Liver (tissue), 9 donors: ENCODE measurements around the gene CTDSP2. TPM values are rescaled to one million over a fixed set of nuclear protein-coding genes. Genes with fewer than 3 reads are reported as not detected.

Source experiments
- DNase-seq: peaks from one replicate; pipeline ENCODE4 v3.0.0-alpha.2; 2017; ENCODE audit warnings: low spot score
- H3K27ac ChIP-seq, 2 donors: one replicate each; pipeline ENCODE4 v1.7.0; 2013; ENCODE audit warnings: inconsistent platforms in 2 of 2, low read length in 2 of 2, control low read depth in 1 of 2, low read depth in 1 of 2, mild to moderate bottlenecking in 1 of 2
- H3K27me3 ChIP-seq, 4 donors: one replicate each; pipeline versions ENCODE4 v1.6.1 to v1.7.0; 2013; ENCODE audit warnings: low read length in 3 of 4, inconsistent platforms in 1 of 4, mild to moderate bottlenecking in 1 of 4, moderate library complexity in 1 of 4; ENCODE audit not compliant: control insufficient read depth in 4 of 4, insufficient read depth in 4 of 4
- H3K36me3 ChIP-seq, 4 donors: one replicate each; pipeline versions ENCODE4 v1.6.1 to v1.7.0; 2013; ENCODE audit warnings: low read length in 3 of 4, mild to moderate bottlenecking in 3 of 4, low read depth in 1 of 4, moderate library complexity in 1 of 4; ENCODE audit not compliant: control insufficient read depth in 4 of 4, insufficient read depth in 3 of 4
- H3K4me1 ChIP-seq, 4 donors: one replicate each; pipeline versions ENCODE4 v1.6.1 to v1.7.0; 2013; ENCODE audit warnings: low read length in 3 of 4, mild to moderate bottlenecking in 3 of 4, moderate library complexity in 1 of 4; ENCODE audit not compliant: control insufficient read depth in 4 of 4, insufficient read depth in 4 of 4
- H3K4me3 ChIP-seq, 3 donors: one replicate each; pipeline versions ENCODE4 v1.6.1 to v1.7.0; 2013; ENCODE audit warnings: low read length in 3 of 3, control low read depth in 1 of 3, low read depth in 1 of 3, mild to moderate bottlenecking in 1 of 3
- H3K9ac ChIP-seq, 2 donors: one replicate each; pipeline ENCODE4 v1.7.0; 2013; ENCODE audit warnings: low read length in 2 of 2, mild to moderate bottlenecking in 2 of 2, moderate library complexity in 2 of 2, control low read depth in 1 of 2, low read depth in 1 of 2
- H3K9me3 ChIP-seq, 4 donors: one replicate each; pipeline versions ENCODE4 v1.6.1 to v1.7.0; 2013; ENCODE audit warnings: low read length in 3 of 4; ENCODE audit not compliant: control insufficient read depth in 4 of 4
- EGR1 ChIP-seq, 2 donors: IDR thresholded peaks; 2 replicates each; pipeline ENCODE4 v1.6.1; 2016 to 2018; ENCODE audit warnings: antibody characterized with exemption in 2 of 2, low read depth in 2 of 2
- FOXA1 ChIP-seq: IDR thresholded peaks from 2 replicates; pipeline ENCODE4 v1.6.1; 2016; ENCODE audit warnings: antibody characterized with exemption
- FOXA2 ChIP-seq: IDR thresholded peaks from 2 replicates; pipeline ENCODE4 v1.6.1; 2016; ENCODE audit warnings: antibody characterized with exemption
- GABPA ChIP-seq, 2 donors: IDR thresholded peaks in 1 of 2; conservative IDR thresholded peaks in 1 of 2; 2 replicates each; pipeline ENCODE4 v1.6.1; 2016; ENCODE audit warnings: antibody characterized with exemption in 2 of 2, mild to moderate bottlenecking in 1 of 2, moderate library complexity in 1 of 2
- HNF4A ChIP-seq, 2 donors: conservative IDR thresholded peaks; 2 replicates each; pipeline ENCODE4 v1.6.1; 2016; ENCODE audit warnings: antibody characterized with exemption in 2 of 2, mild to moderate bottlenecking in 2 of 2
- HNF4G ChIP-seq: IDR thresholded peaks from 2 replicates; pipeline ENCODE4 v1.6.1; 2016; ENCODE audit warnings: antibody characterized with exemption
- JUND ChIP-seq, 2 donors: IDR thresholded peaks; 2 replicates each; pipeline ENCODE4 v1.6.1; 2016; ENCODE audit warnings: antibody characterized with exemption in 2 of 2
- NR2F2 ChIP-seq: IDR thresholded peaks from 2 replicates; pipeline ENCODE4 v1.6.1; 2016; ENCODE audit warnings: antibody characterized with exemption
- RAD21 ChIP-seq, 2 donors: IDR thresholded peaks; 2 replicates each; pipeline ENCODE4 v1.6.1; 2016; ENCODE audit warnings: antibody characterized with exemption in 2 of 2, mild to moderate bottlenecking in 2 of 2
- RXRA ChIP-seq, 2 donors: IDR thresholded peaks; 2 replicates each; pipeline ENCODE4 v1.6.1; 2017 to 2018; ENCODE audit warnings: antibody characterized with exemption in 2 of 2, mild to moderate bottlenecking in 1 of 2
- SP1 ChIP-seq: IDR thresholded peaks from 2 replicates; pipeline ENCODE4 v1.6.1; 2018; ENCODE audit warnings: antibody characterized with exemption, mild to moderate bottlenecking
- TAF1 ChIP-seq: conservative IDR thresholded peaks from 2 replicates; pipeline ENCODE4 v1.6.1; 2016; ENCODE audit warnings: antibody characterized with exemption, mild to moderate bottlenecking
- YY1 ChIP-seq: IDR thresholded peaks from 2 replicates; pipeline ENCODE4 v1.6.1; 2016; ENCODE audit warnings: antibody characterized with exemption, mild to moderate bottlenecking
- WGBS: extraction: QIAGEN DNeasy Blood & Tissue Kit; methylation state at CpG from one replicate; pipeline ENCODE4 v1.1.7; 2013; 5-methylcytosine and 5-hydroxymethylcytosine counted together
- polyA plus RNA-seq, 2 donors: library from polyadenylated mRNA; stranded (reverse) in 1 of 2; unstranded in 1 of 2; fragments of 200-250 nt in 1 of 2; fragments of >200 nt in 1 of 2; fragmentation: Nextera tagmentation in 1 of 2; extraction: Ambion mirVana in 1 of 2; gene quantifications; one replicate each; pipeline versions ENCODE4 v1.2.1 to v1.2.3, GENCODE V29; 2013 to 2015
- total RNA-seq, 2 donors: library from RNA; depleted of rRNA; stranded (reverse); fragments of >200 nt; gene quantifications; one replicate each; pipeline ENCODE4 v1.2.3, GENCODE V29; 2014
- TF ChIP-seq, protein P1 (sequence below): IDR thresholded peaks from 2 replicates; pipeline ENCODE4 v1.6.1; 2016; ENCODE audit warnings: antibody characterized with exemption
- TF ChIP-seq, protein P2 (sequence below): IDR thresholded peaks from 2 replicates; pipeline ENCODE4 v1.6.1; 2016; ENCODE audit warnings: antibody characterized with exemption
- TF ChIP-seq, protein P3 (sequence below): fragments of 150-350 bp; IDR thresholded peaks from 2 replicates; pipeline ENCODE4 v1.5.1; 2017; ENCODE audit warnings: improper control_type of control experiment, low read depth, low read length; ENCODE audit not compliant: missing input control
- TF ChIP-seq, protein P4 (sequence below): IDR thresholded peaks from 2 replicates; pipeline ENCODE4 v1.6.1; 2016; ENCODE audit warnings: antibody characterized with exemption
- TF ChIP-seq, protein P5 (sequence below): IDR thresholded peaks from 2 replicates; pipeline ENCODE4 v1.6.1; 2016; ENCODE audit warnings: antibody characterized with exemption, mild to moderate bottlenecking
- donor health status: healthy.
- donor health status: healthy.
- donor health status: healthy.
- donor health status: healthy.
- donor health status: healthy.

The CTDSP2 gene
- total and polyA plus RNA-seq, 4 donors, result 20.1 to 60.9 (median 43.7) TPM

DNA sequence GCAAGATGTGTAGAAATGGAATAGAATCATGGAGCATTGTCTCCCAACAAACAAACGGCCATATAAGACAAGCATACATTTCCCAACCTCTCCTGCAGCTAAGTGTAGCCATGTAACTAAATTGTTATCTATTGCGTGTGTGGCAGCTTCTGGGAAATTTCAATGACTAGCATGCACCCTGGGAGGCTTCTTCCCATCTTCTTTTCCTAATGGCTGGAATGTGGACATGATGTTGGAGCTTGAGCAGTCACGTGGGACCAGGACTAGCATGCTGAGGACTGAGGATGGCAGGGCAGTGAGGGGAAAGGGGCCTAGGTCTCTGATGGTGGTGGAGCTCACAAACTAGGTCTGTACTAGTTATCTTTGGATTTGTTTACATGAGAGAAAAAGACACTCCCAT lies 21.7 kb upstream of the CTDSP2 start:
- Histone ChIP-seq H3K9ac (no peak overlapping the region), H3K9me3 (no peaks in the 10 kb centered on the region)
- TF ChIP-seq SP1 (no peak), TAF1 (no peak), EGR1 (IDR thresholded peaks at IDR 0.05; ENCODE audit: low read depth in 2 of 2) (no peak), JUND (IDR thresholded peaks at IDR 0.05) (no peak), GABPA (IDR thresholded peaks at IDR 0.05 in 1 of 2, conservative IDR thresholded peaks at IDR 0.05 in 1 of 2) (no peak), NR2F2 (no peak), RXRA (IDR thresholded peaks at IDR 0.05) (no peak), RAD21 (IDR thresholded peaks at IDR 0.05) (no peak), HNF4A (conservative IDR thresholded peaks at IDR 0.05) (no peak), FOXA1 (no peak), HNF4G (no peak), YY1 (no peak), FOXA2 (no peak)
- TF ChIP-seq, protein P1, sequence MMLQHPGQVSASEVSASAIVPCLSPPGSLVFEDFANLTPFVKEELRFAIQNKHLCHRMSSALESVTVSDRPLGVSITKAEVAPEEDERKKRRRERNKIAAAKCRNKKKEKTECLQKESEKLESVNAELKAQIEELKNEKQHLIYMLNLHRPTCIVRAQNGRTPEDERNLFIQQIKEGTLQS, result no peak
- TF ChIP-seq, protein P2, sequence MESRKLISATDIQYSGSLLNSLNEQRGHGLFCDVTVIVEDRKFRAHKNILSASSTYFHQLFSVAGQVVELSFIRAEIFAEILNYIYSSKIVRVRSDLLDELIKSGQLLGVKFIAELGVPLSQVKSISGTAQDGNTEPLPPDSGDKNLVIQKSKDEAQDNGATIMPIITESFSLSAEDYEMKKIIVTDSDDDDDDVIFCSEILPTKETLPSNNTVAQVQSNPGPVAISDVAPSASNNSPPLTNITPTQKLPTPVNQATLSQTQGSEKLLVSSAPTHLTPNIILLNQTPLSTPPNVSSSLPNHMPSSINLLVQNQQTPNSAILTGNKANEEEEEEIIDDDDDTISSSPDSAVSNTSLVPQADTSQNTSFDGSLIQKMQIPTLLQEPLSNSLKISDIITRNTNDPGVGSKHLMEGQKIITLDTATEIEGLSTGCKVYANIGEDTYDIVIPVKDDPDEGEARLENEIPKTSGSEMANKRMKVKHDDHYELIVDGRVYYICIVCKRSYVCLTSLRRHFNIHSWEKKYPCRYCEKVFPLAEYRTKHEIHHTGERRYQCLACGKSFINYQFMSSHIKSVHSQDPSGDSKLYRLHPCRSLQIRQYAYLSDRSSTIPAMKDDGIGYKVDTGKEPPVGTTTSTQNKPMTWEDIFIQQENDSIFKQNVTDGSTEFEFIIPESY, result no peak
- TF ChIP-seq, protein P3, sequence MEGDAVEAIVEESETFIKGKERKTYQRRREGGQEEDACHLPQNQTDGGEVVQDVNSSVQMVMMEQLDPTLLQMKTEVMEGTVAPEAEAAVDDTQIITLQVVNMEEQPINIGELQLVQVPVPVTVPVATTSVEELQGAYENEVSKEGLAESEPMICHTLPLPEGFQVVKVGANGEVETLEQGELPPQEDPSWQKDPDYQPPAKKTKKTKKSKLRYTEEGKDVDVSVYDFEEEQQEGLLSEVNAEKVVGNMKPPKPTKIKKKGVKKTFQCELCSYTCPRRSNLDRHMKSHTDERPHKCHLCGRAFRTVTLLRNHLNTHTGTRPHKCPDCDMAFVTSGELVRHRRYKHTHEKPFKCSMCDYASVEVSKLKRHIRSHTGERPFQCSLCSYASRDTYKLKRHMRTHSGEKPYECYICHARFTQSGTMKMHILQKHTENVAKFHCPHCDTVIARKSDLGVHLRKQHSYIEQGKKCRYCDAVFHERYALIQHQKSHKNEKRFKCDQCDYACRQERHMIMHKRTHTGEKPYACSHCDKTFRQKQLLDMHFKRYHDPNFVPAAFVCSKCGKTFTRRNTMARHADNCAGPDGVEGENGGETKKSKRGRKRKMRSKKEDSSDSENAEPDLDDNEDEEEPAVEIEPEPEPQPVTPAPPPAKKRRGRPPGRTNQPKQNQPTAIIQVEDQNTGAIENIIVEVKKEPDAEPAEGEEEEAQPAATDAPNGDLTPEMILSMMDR, result no peak
- TF ChIP-seq, protein P4, sequence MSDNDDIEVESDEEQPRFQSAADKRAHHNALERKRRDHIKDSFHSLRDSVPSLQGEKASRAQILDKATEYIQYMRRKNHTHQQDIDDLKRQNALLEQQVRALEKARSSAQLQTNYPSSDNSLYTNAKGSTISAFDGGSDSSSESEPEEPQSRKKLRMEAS, result no peak
- TF ChIP-seq, protein P5, sequence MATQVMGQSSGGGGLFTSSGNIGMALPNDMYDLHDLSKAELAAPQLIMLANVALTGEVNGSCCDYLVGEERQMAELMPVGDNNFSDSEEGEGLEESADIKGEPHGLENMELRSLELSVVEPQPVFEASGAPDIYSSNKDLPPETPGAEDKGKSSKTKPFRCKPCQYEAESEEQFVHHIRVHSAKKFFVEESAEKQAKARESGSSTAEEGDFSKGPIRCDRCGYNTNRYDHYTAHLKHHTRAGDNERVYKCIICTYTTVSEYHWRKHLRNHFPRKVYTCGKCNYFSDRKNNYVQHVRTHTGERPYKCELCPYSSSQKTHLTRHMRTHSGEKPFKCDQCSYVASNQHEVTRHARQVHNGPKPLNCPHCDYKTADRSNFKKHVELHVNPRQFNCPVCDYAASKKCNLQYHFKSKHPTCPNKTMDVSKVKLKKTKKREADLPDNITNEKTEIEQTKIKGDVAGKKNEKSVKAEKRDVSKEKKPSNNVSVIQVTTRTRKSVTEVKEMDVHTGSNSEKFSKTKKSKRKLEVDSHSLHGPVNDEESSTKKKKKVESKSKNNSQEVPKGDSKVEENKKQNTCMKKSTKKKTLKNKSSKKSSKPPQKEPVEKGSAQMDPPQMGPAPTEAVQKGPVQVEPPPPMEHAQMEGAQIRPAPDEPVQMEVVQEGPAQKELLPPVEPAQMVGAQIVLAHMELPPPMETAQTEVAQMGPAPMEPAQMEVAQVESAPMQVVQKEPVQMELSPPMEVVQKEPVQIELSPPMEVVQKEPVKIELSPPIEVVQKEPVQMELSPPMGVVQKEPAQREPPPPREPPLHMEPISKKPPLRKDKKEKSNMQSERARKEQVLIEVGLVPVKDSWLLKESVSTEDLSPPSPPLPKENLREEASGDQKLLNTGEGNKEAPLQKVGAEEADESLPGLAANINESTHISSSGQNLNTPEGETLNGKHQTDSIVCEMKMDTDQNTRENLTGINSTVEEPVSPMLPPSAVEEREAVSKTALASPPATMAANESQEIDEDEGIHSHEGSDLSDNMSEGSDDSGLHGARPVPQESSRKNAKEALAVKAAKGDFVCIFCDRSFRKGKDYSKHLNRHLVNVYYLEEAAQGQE, result no peak

More for the DNA sequence above, 21.7 kb upstream of the CTDSP2 start:
- no peak overlapping the region for H3K27ac ChIP-seq
- DNase-seq, result no peak
- H3K4me3 ChIP-seq, result no peak overlapping the region
- no peaks in the 10 kb centered on the region for H3K36me3 ChIP-seq
- WGBS, result 83% methylated on average over 3 of the region's 3 CpGs
- H3K27me3 ChIP-seq, result no peaks in the 10 kb centered on the region
- peaks cover 0 to 4% (median 3%) of the 10 kb centered on the region in 4 donors for H3K4me1 ChIP-seq
